ENCODE data around the gene NOL12.
"Not testable (repeated sequence)": the region's sequence is repeated elsewhere in the genome, so short reads cannot be mapped to it uniquely, and the experiment has no call there.

Gene NOL12

DNA sequence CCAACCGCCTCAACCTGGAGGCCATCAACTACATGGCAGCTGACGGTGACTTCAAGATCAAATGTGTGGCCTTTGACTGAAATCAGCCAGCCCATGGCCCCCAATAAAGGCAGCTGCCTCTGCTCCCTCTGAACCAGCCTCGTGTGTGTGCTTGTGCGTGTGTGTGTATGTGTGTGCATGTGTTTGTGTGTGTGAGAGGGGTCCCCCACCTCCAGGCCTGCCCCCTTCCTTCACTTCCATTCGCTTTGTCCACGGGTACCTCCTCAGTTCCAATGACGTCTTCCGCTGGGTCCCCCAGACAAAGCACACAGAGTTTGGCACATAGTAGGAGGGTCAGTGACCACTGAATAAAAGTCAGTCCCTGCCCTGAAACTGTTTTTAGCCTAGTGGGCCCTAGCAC lies 6.5 kb upstream of the NOL12 start:
- no peak for DNase-seq (ENCODE audit: low read depth)

- DNase-seq (ENCODE audit: low read depth), result no peak
Observed at GRCh38 chr22:37680191-37680851, 5.8 kb upstream of the NOL12 start.

GRCh38 chr22:37681001-37681424 lies 5.1 kb upstream of the NOL12 start:
- DNase-seq (ENCODE audit: low read depth), result no peak

- DNase-seq (ENCODE audit: low read depth), result peak; percentile 65
Observed at GRCh38 chr22:37681556-37682049, 4.5 kb upstream of the NOL12 start.

DNA sequence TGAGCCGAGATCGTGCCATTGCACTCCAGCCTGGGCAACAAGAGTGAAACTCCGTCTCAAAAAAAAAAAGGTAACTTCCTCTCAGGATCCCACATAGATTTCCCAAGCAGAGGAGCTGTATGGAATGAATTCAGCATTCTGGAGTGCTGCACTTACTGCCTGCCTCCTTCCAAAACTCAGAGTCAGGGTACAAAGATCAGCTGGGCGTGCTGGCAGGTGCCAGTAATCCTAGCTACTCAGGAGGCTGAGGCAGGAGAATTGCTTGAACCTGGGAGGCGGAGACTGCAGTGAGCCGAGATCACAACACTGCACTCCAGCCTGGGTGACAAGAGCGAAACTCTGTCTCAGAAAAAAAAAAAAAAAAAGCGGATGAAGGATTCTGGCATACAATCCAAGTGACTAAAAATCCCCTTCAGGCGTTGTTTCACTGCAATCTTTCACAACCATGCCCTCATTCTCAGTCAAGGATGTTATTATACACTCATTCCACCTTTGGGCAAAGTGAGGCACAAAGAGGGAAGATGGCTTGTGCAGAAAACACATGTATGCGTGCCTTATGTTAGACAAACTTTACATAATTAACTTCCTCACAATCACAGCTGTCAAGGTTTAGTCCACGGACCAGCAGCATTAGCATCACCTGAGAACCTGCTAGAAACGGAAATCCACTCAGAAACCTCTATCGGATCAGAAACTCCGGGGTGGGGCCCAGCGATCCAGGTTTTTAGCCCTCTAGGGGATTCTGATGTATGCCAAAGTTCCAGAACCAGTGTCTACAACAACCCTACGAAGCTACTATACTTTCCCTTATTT lies 1.1 kb upstream of the NOL12 start:
- no peak for DNase-seq (ENCODE audit: low read depth)

DNA sequence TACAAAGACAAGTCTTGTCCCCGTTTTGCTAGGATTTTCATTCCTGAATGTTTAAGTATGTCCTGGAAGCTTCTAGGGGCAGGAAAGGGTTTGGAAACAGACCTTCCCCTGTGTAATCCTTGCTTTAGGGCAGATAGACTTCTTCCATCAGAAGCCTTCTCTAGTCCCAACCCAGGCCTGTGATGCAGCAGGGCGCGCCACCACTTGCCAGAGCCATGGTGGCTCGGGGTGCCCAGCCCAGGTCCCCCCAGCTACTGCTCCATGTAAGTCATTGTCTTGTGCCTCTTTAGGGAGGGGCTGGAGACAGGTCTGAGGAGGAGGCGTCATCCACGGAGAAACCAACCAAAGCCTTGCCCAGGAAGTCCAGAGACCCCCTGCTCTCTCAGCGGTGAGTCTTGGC lies 4.3 kb downstream of the NOL12 start:
- DNase-seq (ENCODE audit: low read depth), result no peak

- no peak for DNase-seq (ENCODE audit: low read depth)
Observed at GRCh38 chr22:37690901-37691504, 4.9 kb downstream of the NOL12 start.

DNA sequence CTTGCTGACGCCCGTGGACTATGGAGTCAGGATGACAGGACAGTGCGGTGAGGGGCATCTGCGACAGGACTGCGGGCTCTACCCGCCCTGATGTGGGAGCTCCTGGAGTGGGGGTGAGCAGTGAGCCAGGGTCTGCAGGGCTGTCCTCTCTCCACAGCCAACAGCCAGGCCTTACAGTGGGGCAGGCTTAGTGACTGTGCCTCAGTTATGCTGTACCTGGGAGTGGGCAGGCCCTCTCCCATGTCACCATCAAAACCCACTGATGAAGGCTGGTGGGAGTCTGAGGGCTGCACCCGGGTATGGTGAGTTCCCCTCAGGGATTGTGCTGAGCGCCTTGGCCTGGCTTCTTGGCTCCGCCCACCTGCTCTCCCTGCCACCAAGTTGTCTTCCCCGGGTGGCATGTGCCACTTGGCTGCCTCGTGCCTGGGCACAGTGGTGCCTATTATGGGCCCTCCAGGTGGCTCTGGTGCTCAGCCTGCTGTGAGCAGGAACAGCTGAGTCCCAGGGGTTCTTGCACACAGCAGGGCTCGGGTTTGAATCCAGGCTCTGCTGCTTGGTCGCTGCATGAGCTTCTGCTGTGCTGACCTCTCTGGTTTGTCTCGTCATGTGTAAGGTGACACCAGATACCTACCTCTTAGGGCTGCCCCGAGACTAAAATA lies 6.6 kb downstream of the NOL12 start:
- no peak for DNase-seq (ENCODE audit: low read depth)

DNA sequence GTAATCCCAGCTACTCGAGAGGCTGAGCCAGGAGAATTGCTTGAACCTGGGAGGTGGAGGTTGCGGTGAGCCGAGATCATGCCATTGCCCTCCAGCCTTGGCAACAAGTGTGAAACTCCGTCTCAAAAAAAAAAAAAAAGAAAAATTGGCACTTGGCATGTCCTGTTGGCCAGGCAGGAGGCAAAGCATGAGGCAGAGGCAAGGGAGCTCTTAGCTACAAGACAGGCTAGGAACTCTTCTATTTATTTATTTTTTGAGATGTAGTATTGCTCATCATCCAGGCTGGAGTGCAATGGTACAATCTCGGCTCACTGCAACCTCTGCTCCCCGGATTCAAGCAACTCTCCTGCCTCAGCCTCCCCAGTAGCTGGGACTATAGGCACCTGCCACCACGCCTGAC lies 8.0 kb downstream of the NOL12 start:
- DNase-seq (ENCODE audit: low read depth), result not testable (repeated sequence)

DNA sequence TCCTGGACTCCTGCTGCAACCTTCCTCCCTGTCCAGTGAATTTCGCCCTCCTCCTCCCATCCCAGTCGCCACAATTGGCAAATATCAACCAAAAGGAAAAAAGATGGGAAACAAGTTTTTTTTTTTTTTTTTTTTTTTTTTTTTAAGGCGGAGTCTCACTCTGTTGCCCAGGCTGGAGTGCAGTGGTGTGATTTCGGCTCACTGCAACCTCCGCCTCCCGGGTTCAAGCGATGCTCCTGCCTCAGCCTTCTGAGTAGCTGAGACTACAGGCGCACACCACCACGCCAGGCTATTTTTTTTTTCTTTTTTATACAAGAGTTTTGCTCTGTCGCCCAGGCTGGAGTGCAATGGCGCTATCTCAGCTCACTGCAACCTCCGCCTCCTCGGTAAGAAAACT lies 10.1 kb downstream of the NOL12 start:
- DNase-seq (ENCODE audit: low read depth), result not testable (repeated sequence)

DNA sequence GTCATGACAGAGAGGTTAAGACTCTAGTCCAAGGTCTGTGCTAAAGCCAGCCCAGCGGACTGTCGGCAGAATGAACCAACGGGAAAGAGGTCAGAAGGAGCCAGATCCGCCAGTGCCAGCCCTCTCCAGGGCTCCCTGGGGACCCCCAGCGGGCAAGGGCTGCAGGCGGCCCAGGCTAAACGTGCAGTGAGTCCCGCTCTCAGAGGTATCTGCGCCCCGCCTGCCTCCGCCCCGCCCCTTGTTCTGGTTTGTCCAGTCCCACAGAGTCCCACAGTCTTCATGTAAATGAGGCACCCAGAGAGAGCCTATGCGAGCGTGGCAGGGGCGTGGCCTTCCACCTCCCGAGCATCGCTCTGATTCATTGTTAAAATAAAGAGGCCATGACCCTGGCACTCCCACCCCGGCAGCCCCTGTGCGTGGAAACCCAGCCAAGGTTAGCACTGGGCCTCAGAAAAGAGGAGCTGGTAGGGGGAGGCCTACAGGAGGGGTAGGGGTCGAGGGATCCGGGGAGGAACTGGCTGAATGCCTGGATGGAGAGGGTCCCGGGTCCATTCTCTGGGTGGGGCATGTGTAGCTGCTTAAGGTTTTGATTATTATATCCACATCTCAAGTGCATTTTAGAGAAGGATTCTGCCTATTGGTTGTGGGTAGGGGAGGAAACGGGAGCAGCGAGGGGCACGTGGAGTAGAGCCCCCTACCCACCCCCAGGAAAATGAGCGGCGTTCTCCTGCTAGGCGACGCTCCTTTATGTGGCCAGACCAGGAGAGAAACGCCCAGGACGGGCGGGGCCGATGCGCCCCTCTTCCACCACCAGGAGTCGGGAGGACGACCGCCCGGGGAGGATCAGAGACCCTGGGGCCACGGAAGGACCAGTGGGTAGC lies 10.8 kb downstream of the NOL12 start, which contains the start of gene TRIOBP:
TSS of gene TRIOBP (plus strand) at position 392 of the 881 bp plus-strand sequence. CDS start 4,318 bp downstream, outside the sequence.
- DNase-seq (ENCODE audit: low read depth), result peak; percentile 76

DNA sequence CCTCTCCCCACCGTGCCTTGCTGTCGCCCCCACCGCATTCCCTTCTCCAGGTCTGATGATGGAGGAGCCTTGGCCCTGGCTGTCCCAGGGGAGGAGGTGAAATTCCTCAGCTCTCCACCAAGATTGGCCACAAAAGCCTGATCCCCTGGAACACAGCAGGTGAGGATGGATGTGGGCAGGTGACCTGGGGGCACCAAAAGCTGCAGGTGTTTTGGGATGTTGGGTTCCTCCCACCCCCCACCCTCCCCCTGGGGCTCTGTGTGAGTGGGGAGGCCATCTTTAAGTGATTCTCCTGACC lies 11.3 kb downstream of the NOL12 start:
- DNase-seq (ENCODE audit: low read depth), result no peak

GRCh38 chr22:37701141-37701786 lies 15.1 kb downstream of the NOL12 start:
- no peak for DNase-seq (ENCODE audit: low read depth)

DNA sequence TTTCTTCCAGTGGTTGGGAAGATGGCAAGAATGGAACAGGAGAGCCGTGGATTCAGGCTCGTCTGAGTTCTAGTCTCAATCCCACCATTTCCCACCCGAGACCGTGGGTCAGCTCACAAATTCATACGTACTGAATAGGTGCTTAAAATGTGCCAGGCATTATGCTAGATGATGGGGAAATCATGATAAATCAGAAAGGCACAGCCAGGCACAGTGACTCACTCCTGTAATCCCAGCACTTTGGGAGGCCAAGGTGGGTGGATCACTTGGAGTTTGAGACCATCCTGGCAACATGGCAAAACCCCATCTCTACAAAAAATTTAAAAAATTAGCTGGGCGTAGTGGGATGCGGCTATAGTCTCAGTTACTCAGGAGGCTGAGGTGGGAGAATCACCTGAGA lies 17.8 kb downstream of the NOL12 start:
- DNase-seq (ENCODE audit: low read depth), result no peak

DNA sequence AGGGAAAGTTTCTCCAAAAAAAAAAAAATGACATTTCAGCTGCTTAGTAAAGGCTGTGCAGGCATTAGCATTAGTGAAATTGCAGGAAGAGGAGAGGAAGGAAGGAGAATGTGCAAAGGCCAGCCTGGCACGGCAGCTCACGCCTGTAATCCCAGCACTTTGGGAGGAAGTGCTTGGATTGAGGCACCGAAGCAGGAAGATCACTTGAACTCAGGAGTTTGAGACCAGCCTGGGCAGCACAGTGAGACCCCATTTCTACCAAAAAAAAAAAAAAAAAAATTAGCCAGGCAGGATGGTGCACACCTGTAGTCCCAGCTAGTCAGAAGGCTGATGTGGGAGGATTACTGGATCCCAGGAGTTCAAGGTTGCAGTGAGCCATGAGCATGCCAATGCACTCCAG lies 18.5 kb downstream of the NOL12 start:
- DNase-seq (ENCODE audit: low read depth), result no peak

GRCh38 chr22:37705205-37705604 lies 19.1 kb downstream of the NOL12 start:
- DNase-seq (ENCODE audit: low read depth), result no peak

- no peak for DNase-seq (ENCODE audit: low read depth)
Observed at GRCh38 chr22:37708580-37709444, 22.7 kb downstream of the NOL12 start.

GRCh38 chr22:37709445-37709765 lies 23.3 kb downstream of the NOL12 start:
- no peak for DNase-seq (ENCODE audit: low read depth)

DNA sequence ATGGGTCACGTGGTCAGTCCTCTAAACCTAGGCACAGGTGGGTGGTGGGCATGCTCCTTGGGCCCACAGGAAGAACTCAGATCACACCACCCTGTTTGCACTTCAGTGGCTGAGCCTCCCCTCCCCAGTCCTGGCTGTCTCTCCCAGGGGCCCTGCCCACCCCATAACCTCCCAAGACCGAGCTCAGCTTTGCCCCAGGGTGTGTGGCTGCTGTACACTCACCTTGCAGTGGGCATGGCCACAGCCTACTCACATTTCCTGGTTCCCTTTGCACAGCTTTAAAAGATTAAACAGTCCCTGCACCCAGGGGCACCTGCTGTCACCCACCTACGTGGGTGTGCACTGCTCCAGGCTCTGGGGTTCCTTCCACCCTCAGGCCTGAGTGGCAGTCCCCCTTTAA lies 24.5 kb downstream of the NOL12 start:
- DNase-seq (ENCODE audit: low read depth), result no peak

DNA sequence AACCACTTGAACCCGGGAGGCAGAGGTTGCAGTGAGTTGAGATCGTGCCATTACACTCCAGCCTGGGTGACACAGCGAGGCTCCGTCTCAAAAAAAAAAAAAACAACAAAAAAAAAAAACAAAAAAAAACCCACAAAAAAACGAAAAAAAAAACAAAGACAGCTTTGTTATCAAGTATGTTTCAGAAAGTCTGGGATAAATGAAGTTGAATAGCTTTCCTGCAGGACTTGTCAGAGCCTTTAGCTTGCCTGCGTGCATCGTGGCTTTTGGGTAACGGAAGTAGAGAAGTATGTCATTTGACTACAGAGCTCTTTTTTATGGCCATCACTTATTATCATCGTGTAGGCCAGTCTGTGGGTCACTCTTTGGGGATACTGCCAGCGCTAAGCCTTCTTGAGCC lies 25.3 kb downstream of the NOL12 start:
- DNase-seq (ENCODE audit: low read depth), result no peak
